GM21576 (cell line): Measurements from ENCODE around the gene KIF27.
A peak's percentile ranks its signal among the peaks of the same experiment; 100 is the strongest.
"Not testable (repeated sequence)": the region's sequence is repeated elsewhere in the genome, so short reads cannot be mapped to it uniquely, and the experiment has no call there.

Experiments used
- ATAC-seq: cut with Tn5 transposase; IDR thresholded peaks from one replicate; pipeline ENCODE4 v1.9.1; 2021; ENCODE audit warnings: mild to moderate bottlenecking, moderate library complexity; ENCODE audit not compliant: unreplicated experiment

KIF27 gene

DNA sequence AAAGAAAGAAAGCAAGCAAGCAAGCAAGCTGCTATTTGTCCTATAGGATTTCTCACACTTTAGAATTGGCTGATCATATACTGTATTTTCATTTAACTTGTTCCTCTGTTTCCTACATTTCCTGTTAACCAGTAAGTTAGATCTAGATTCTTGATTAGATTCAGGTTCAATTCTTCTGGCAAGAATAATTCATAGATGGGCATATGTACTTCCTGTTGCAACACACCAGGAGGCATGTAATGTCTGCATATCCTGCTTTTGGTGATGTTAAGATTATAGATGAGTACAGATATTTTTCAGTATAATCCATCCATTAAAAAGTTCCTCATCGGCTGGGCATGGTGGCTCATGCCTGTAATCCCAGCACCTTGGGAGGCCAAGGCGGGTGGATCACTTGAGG is 10.8 kb upstream of the KIF27 start:
- no peak for ATAC-seq

DNA sequence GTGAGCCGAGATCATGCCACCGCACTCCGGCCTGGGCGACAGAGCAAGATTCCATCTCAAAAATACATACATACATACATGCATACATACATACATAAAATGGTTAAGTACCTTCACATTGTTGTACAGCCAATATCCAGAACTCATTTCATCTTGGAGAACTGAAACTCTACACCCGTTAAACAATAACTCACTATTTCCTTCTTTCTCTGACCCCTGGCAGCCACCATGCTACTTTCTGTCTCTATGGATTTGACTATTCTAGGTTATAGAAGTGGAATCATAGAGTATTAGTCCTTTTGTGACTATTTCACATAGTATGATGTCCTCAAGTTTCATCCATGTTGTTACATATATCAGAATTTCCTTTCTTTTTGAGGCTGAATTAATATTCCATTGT is 9.6 kb upstream of the KIF27 start:
- ATAC-seq, result no peak

DNA sequence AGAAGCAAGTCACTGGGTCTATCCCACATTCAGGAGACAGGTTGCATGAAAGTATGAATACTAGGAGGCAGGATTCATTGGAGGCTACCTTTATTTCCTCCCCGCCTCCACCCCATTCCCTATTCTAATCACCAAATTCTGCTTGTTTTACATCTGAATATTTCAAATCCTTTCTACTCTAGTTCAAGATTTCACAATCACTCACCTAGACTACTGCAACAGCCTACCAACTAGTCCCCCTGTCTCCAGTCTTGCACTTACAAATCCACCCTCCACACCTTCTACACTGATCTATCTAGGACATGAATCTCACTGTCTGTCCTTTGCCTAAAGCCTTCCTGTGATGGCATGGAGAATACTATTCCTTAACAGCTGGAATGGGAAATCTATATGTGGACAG is 6.4 kb upstream of the KIF27 start:
- ATAC-seq, result no peak

DNA sequence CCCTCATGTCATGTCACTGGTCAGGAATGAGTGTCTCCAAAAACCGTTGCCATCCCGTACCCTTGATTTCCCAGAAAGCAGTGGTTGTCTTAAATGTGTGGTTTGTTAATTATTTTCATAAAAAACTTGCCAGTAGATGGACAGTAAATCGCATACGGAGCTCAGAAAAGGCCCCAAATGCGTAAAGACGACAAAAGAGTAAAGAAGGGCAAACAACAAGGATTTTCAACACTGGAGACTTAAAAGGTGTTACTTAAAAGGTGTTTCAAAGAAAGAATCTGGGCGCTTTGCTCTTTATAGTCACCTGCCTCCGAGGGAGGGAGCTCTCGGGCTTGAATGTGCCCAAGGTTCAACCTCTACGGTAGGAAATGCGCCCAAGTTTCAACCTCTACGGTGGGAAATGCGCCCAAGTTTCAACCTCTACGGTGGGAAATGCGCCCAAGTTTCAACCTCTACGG is 734 bp downstream of the KIF27 start:
- ATAC-seq, result peak; percentile 34

DNA sequence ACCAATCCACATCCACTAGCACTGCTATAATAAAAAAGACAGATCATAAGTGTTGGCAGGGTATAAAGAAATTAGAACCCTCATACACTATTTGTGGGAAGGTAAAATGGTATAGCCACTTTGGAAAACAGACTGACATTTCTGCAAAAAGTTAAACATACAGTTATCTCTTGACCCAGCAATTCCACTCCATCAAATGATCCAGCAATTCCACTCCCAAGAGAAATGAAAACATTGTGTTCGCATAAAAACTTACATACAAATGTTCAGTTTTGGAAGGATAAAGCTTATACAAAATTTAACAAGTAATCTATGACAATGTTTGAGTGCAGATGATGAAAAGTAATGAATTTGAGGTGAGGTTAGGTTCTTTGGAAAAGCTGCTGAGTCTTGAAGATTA is 2.1 kb downstream of the KIF27 start:
- ATAC-seq, result no peak

DNA sequence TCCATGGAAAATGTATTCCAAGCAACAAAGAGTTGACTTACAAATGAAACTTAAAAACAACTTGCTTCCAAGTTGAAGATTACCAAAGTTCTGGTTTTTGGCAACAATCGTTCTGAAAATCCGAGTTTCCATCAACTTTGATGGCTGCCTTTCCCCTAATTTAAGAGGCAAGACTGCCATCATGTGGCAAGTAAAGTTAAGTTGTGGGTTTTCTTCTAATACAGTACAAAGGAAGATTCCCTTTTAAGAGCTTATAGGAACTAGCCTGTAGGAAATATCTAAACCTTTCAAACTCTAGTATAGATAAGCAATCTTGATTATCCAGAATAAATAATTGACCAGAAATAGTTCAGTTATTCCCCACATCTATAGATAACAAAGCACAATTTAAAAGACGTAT is 9.0 kb downstream of the KIF27 start:
- peak; percentile 73 for ATAC-seq

DNA sequence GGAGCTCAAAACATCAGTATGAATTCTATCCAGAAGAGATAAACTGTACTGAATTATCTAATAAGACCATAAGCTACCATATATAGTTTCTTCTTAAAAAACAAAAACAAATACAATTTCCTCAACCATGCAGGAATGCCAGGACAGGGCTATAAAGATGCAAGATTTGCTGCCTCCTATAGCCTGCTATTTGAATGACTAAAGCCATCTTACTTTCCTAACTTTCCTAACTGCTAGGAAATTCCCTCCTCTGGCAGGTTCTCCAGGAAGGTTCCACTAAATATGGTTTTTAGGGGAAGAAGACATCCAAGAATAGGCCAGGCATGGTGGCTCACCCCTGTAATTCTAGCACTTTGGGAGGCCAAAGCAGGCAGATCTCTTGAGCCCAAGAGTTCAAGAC is 15.1 kb downstream of the KIF27 start:
- ATAC-seq, result no peak

DNA sequence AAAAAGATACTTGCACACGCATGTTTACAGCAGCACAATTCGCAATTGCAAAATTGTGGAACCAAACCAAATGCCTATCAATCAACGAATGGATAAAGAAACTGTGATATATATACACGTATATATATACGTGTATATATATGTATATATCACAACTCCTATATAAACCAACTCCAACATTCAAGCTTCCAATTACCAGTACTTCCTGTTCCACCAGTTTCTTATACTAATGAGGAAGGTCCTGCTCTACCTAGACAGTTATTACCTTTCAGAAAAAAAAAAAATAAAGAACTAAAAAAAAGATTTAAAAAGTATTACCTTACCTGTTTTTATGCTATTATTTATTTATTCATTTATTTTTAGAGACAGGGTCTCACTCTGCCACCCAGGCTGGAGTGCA is 20.6 kb downstream of the KIF27 start:
- ATAC-seq, result not testable (repeated sequence)

DNA sequence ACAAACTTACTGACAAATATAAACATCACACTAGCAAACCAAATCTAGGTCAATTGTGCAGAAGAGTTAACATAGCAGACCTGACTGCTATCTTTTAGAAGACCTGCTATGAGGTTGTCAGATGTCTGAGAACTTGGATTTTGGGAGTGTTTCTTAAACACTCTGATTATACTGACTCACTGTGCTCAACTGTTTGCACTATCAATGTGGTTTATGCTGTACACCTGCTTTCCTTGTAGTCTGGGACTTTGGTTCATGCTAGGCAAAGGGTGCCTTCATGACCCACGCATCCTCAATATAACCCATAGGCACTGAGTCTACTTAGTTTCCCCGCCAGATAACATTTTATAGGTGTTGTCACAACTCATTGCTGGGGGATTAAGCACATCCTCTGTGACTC is 26.9 kb downstream of the KIF27 start:
- not testable (repeated sequence) for ATAC-seq

DNA sequence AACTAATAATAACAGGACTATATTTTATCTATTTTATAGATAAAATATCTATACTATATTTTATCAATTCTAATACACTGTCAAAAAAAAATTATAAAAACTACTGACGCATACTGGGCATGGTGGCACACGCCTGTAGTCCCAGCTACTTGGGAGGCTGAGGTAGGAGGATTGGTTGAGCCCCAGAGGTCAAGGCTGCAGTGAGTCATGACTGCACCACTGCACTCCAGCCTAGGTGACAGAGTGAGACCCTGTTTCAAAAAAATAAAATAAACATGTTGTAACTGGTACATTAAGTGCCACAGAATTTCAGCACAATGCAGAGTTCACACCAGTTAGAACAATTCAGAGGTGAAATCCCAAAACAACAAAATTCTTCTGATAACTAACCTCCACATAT is 34.7 kb downstream of the KIF27 start:
- not testable (repeated sequence) for ATAC-seq

DNA sequence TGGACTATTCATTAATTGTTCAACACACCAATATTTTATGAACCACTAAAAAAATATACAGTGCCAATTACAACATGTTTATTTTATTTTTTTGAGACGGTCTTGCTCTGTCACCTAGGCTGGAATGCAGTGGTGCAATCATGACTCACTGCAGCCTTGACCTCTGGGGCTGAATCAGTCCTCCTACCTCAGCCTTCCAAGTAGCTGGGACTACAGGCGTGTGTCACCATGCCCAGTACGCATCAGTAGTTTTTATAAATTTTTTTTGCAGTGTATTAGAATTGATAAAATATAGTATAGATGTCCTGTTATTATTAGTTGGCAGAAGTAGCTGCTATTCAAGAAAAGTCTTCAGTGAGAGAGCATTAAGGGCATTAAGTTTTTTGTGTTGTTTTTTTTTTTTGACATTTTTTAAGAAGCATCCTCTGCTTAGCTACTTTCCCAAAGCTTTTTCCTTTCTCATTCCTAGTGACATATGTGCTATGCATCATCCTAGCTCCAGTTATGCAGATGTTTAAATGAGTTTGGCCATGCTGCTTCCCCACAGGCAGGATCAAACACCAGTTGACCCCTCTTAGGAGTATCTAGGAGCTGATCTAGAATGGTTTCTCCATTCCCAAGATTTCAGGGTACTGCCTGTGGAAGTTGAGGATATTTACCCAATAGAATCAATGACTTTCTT is 35.5 kb downstream of the KIF27 start:
- not testable (repeated sequence) for ATAC-seq

DNA sequence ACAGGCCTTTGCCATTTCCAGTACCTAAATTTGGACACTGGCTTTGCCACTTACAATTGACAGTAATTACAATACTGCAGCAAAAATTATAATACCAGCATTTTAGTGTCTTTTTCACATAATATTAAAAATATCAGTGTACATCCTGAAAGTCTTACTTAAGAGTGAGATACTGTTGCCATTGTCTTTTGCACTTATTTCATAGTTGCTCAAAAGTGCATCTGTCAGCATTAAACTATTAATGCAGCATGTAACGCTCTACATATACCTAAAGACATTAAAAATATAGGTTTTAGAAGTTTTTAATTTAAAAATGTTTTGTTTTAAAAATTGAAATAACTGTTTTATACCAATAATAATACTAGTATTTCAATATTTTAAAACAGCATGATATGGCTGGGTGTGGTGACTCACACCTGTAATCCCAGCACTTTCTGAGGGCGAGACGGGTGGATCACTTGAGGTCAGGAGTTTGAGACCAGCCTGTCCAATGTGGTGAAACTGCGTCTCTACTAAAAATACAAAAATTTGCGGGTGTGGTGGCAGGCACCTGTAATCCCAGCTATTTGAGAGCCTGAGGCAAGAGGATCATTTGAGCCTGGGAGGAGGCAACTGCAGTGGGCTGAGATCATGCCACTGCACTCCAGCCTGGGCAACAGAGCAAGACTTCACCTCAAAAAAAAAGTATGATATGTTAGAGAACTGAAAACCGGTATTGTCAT is 39.4 kb downstream of the KIF27 start:
- not testable (repeated sequence) for ATAC-seq

DNA sequence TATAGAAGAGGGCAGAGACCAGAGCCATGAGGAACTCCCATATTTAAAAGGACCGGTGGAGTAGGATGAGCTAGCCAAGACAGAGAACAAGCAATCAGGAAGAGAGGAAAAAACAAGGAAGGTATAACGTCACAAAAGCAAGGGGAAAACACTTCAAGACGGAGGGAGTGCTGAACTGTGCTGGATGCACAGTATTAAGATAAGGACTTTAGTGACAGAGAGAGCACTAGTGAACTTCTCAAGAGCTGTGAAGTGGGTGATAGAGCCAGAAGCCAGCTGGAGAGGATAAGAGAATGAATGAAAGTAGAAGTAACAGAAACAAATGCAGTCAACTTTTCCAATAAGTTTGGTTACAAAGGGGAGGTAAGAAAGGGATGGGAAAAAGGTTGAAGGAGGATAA is 45.7 kb downstream of the KIF27 start:
- not testable (repeated sequence) for ATAC-seq

DNA sequence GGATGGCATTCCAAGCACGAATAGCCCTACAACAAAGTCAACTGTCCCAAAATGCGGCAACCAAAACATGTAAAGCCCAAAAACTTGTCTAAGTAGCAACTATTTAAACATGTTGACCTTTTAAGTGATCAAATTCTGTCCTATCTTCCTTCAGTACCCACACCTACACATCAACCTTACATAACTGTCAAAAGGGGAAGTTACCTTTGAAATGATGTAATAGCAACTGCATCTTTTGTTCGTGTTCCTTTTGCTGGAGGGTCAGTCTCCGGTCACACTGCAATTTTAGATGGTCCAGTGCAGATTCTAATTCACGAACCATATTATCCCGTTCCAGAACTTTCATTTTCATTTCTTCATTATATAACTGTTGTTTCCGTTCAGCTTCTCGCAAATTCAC is 71.3 kb downstream of the KIF27 start:
- ATAC-seq, result peak; percentile 77

DNA sequence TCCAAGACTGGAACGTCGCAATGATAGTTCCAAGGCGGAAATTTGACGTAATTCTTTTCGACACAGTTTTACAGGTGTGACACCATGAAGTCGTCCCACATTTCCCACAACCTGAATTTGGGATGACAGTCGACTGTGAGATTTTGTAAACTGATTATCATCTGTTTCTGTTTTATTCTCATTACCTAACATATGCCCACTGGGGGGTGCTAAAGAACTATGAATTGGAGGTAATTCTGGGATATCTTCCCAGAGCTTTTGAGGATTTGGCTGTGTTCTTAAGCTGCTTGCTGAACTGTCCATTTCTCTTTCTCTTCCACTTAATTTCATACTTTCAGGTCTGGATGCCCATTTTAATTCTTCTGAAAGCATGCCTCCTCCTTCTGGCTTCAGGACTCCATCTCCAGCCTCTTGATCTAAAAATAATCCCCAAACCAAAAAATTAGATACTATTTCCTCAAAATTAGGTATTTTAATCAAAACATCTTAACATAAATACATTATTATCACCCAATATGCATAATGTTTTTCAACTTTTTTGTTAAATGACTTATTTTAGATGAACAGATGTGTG is 84.1 kb downstream of the KIF27 start:
- not testable (repeated sequence) for ATAC-seq

DNA sequence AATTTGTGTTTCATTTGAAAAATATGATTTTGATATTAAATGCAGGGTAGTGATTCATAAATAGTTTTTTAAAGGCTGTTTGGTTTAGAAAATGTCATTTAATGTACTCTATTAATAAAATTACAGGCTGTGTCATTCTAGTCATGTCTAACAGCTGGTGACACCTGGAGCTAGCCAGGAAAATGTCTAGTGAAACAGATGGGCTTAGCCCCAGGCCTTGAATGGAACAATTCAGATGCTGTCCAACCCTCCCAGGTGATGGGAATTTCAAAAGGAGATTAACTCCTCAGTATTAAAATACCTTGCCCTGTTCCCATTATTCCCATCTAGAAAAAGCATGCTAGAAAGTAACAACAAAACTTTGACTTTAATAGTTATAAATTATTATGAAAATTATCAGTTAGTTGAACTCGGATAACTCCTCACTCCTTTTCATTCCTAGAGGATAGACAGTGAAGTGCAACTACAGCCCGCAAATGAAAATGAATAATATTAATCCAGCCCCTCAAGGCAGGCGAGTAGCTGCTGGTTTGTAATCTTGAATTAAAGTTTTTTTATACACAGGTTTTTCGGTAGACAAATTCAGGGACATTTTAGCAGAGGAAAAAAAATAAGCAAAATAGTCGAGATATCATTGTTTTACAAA is 90.7 kb downstream of the KIF27 start:
- ATAC-seq, result not testable (repeated sequence)

DNA sequence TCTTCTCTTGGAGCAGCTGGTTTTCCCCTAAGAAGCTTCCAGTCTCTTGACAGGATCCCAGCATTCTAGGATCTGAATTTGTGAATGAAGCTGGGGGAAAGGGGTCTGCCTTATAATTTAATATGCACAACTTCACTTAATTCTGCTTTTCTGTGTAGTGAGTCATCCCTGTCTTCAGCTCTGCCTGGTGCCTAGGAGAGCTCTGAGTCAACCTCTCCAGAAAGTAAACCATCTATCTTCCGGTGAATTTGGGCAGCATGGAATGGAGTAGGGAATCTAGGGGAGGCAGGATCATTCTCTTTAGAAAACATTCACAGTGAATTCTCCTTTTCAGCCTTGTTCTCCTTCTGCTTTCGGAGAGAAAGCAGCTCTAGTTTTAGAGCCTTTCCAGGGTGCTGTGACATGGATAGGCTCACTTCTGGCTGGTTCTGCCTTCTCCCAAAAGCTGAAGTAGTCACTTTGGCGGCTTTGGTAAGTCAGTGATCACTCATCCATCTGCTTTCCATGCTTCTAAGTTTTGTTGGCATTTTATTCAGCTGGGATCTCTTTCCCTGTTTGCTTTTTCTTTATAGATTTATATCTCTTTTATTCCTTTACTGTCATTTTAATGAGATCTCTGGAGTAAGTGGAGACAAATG is 96.1 kb downstream of the KIF27 start:
- ATAC-seq, result not testable (repeated sequence)

DNA sequence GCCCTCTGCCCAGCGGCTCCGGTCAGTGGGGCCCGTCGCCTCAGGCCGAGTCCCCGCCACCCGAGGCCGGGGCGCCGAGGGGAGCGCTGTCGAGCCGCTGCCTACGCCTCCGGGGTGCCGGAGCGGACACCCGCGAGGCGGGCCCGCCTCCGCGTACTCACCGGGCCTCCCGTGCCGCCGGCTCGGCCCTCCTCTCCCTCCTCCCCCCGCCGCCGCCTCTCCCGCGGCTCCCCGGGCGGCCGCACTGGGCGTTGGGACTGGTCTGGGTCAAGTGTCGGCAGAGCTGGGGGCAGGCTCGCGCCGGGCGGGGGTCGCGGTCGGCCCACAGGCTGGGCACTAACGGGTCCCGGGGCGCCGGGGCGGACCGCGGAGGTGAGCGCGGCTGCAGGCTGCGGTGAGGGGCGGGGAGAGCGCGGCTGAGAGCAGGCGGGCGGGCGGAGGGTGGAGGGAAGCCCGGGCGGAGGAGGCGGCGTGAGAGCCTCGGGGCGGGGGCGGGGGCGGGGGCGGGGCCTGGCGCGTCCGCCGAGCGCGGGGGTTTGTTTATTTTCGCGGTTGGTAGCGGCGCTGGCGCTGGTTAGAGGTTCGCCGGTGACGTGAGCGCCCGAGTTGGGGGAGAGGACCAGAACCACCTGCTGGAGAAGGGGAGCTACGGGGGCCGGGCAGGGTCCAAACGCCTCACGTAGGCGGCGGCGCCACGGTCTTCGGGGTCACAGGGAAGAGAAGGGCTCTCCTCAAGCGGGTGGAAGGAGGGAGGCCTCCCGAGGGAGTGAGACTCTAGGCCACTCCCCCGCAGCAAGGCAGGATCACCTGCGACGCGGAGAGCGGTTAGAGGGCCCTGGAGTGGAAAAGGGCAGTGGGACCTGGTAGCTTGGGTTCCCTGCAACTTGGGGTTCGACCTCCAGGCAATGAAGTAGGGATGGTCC is 103.6 kb downstream of the KIF27 start, which contains the start of gene GKAP1:
Gene GKAP1, minus strand, starts transcription at position 414 of the 923 bp plus-strand sequence. CDS start 11,252 bp downstream, outside the sequence.
- ATAC-seq, result peak; percentile 82

DNA sequence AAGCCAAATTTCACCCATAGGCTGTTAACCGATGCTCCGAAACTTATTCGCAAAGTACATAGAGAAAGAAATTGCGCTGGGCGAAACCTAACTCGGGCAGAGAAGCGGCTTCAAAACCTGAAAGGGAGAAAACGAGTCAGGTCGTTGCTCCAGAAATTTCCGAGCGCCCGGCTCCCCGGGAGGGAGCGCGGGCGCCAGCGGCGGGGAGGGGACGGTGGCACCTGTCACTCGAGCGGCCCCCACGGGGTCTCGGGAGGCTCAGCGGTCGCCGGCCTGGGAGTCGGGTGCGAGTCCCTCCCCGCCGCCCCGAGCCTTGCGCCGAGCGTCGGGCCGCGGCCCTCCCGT is 104.2 kb downstream of the KIF27 start:
- not testable (repeated sequence) for ATAC-seq

DNA sequence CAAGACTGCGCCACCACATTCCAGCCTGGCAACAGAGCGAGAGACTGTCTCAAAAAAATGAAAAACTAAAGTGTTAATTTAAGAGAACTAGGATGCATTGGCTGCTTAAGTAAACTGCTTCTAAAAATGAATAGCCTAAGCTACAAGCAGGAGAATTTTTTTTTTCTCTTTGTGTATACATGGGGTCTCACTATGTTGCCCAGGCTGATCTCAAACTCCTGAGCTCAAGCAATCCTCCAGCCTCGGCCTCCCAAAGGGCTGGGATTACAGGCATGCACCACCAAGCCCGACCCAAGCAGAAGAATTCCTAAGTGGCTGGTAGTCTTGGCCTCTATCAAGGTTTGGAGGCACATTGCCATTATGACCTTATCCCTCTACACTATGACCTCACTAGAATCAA is 106.1 kb downstream of the KIF27 start:
- ATAC-seq, result not testable (repeated sequence)
